Liver (tissue), 2 donors: Measurements from ENCODE around the gene CALML3.

Experiments
- ZBTB33 ChIP-seq: IDR thresholded peaks from 2 replicates; pipeline ENCODE4 v1.6.1; 2016; ENCODE audit warnings: antibody characterized with exemption
- TF ChIP-seq, protein P1 (sequence below): fragments of 150-350 bp; IDR thresholded peaks from 2 replicates; pipeline ENCODE4 v1.5.1; 2017; ENCODE audit warnings: improper control_type of control experiment, low read depth, low read length; ENCODE audit not compliant: missing input control
- donor health status: healthy.

DNA sequence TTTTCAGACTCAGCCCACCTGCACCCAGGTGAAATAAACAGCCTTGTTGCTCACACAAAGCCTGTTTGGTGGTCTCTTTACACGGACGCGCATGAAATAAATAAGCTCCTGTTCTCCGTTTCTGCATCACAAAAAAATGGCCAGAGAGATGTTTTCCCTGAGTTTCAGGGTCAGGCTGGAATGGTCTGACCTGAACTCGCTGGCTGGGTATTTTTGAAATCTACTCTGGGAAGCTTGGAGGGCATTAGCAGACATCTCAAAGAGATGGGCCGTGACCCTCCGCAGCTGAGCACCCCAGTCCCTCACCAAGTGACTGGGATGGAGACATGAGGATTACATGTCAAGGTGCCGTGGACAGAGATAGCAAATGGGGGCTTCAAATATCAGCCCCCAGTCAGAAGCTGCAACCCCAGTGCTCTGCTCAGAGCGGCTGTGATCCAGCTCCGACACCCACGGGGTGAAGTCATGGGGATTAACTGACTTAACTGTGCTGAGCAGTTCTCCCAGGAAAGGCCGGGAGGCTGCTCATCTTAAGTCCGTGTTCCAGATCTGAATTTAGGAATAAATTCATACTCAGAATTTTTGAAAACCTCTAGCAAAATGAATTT lies 47.7 kb upstream of the CALML3 start:
- TF ChIP-seq, protein P1, sequence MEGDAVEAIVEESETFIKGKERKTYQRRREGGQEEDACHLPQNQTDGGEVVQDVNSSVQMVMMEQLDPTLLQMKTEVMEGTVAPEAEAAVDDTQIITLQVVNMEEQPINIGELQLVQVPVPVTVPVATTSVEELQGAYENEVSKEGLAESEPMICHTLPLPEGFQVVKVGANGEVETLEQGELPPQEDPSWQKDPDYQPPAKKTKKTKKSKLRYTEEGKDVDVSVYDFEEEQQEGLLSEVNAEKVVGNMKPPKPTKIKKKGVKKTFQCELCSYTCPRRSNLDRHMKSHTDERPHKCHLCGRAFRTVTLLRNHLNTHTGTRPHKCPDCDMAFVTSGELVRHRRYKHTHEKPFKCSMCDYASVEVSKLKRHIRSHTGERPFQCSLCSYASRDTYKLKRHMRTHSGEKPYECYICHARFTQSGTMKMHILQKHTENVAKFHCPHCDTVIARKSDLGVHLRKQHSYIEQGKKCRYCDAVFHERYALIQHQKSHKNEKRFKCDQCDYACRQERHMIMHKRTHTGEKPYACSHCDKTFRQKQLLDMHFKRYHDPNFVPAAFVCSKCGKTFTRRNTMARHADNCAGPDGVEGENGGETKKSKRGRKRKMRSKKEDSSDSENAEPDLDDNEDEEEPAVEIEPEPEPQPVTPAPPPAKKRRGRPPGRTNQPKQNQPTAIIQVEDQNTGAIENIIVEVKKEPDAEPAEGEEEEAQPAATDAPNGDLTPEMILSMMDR: no peak
- TF ChIP-seq ZBTB33: no peak
